Muscle of back (tissue), 11 donors: ENCODE measurements around the gene PTPRJ. TPM values are rescaled to one million over a fixed set of nuclear protein-coding genes. Genes with fewer than 3 reads are reported as not detected.

ENCODE experiments used
- DNase-seq, 3 donors: peaks; one replicate each; pipeline versions ENCODE4 v3.0.0 to v3.0.0-alpha.2; 2013
- polyA plus RNA-seq, 10 donors: library from polyadenylated mRNA; unstranded; fragments of 120-200 nt; gene quantifications; one replicate each; pipeline ENCODE4 v1.2.1, GENCODE V29; 2013; ENCODE audit not compliant: insufficient read length in 10 of 10

Gene PTPRJ
- polyA plus RNA-seq, 10 donors, result 2.8 to 5.3 (median 3.7) TPM

GRCh38 chr11:47967577-47968525, 12.5 kb upstream of the PTPRJ start:
- no peak for DNase-seq

- DNase-seq, result no peak
These were observed 11.0 kb upstream of the PTPRJ start for GRCh38 chr11:47969401-47969800.

DNA sequence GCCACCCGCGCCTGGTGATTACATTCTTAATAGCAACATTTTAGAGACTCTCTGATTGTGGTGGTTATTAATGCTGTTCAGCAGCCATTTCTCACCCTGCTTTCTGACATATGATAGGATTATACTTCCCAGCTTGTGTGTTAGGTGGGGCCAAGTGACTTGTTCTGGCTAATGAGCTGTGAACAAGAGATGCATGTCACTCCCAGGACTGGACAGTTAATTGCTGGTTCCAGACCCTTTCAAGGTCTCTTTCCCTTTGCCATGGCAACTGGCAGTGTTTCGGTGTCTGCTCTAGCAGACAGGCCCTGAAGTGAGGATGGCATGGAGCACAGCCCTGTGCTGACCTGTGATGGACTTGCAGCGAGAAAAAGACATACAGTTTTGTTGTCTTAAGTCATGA, 8.9 kb upstream of the PTPRJ start:
- no peak for DNase-seq

DNA sequence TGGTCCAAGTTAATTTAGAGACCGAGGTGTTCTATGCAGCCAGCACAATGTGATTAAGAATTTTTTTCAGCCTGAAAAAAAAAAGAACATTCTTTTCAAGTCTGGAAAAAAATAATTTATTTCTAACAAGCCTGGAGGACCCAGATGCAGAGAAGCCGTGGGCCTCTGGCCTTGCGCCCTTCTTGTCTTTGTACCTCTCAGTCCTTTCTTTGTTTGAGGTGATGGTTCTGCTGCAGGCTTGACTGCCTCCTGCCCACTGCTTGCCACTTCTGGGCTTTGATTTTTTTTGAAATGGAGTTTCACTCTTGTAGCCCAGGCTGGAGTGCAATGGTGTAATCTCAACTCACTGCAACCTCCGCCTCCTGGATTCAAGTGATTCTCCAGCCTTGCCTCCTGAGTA, 7.2 kb upstream of the PTPRJ start:
- DNase-seq, result no peak

GRCh38 chr11:47976931-47977330, 3.4 kb upstream of the PTPRJ start:
- DNase-seq, result no peak

DNA sequence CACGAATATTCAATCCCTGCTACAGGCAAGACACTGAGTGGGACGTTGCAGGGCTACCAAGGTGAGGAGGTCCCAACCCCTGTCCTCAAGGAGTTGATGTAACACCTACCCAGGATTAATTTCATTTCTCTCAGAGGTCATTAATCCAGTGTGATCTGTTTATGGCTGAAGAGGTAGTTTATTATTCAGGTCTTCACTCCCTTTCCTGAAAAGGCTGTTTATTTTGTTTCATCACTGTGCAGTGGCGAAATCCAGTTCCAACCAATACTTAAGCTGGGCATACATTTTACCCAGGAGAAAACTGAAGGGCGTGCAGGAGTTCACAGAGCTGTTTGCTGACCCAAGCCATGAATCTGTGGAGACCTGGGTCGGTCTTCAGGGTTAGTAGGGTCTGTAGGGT, 2.7 kb upstream of the PTPRJ start:
- DNase-seq, result no peak

- DNase-seq, result peak in 1 of 3 donors; percentile 50
These were observed 826 bp upstream of the PTPRJ start for GRCh38 chr11:47979378-47980087.

DNA sequence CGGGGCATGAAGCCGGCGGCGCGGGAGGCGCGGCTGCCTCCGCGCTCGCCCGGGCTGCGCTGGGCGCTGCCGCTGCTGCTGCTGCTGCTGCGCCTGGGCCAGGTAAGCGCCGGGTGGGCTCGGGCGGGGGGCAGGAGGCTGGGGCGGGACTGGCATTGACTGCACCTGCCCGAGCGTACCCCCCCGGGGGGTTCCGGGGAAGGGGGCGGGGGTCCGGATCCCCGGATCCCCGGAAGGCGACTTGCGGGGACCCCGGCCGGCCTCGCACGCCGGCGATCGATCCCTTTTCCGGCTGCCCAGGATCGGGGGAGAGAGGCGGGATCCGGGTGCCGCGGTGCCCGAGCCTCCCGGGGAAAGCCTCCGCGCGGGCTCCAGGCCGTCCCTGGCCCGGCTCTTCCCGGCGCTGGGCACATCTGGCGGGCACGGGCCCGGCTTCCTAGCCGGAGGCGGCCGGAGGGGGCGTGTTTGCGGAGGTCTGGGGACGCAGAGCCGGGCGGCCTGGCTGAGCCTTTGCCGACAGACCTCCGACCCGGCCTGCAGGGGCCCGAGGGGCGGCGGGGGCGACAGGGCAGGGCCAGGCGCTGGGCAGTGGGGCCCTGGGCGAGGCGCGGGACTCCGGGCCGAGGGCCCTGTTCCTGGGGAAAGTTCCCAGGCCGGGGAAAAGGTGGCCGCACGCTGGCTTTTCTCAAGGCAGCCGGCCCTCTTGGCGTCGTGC, 705 bp downstream of the PTPRJ start:
- peak in 2 of 3 donors; percentile 42 to 72 for DNase-seq

GRCh38 chr11:47981667-47982404, 1.5 kb downstream of the PTPRJ start:
- no peak for DNase-seq

- DNase-seq, result no peak
These were observed 2.3 kb downstream of the PTPRJ start for GRCh38 chr11:47982616-47983015.

DNA sequence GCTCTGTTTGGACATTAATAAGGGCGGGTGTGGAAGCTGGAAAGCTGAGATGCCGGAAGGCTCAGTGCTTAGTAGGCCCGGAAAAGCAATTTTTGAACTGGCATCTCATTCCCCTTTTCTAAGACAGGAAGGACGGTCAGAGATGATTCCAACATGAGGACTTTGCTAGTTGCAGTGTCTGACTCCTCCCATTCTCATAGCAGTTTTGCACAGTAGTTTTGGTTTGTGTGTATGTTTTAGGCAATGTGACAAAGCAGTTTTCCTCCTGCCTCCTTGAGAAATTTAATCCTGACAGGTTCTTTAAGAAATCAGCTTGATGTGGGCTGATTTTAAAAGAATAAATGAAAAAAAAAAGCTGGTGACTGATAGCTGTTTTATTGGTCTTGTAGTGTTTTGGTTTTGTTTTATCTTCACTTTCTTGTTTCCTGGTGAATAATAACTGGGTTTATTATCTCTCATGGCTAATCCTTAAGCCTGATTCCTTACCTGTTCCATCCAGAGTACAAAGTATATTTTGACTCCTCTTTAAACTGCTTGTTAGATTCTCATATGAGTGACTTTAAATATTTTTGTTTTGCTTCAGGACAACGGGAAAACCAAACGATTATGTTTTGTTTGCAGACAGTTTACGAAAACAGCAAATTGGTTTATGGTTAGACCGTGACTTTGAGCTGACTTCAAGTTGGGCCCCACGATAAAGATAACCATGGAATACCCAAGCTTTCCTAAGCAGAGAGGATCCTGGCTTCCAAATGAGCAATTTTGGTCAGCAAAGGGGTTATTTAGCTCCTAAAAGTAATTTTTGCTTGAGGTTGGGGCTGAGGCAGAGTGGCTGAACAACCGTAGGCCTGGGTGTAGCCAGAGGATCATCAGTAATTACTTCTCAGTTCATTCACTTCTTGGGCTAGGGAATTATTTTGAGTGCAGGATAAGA, 3.4 kb downstream of the PTPRJ start:
- no peak for DNase-seq

- no peak for DNase-seq
These were observed 5.9 kb downstream of the PTPRJ start for GRCh38 chr11:47986219-47986618.

GRCh38 chr11:47986742-47987141, 6.4 kb downstream of the PTPRJ start:
- DNase-seq, result no peak

DNA sequence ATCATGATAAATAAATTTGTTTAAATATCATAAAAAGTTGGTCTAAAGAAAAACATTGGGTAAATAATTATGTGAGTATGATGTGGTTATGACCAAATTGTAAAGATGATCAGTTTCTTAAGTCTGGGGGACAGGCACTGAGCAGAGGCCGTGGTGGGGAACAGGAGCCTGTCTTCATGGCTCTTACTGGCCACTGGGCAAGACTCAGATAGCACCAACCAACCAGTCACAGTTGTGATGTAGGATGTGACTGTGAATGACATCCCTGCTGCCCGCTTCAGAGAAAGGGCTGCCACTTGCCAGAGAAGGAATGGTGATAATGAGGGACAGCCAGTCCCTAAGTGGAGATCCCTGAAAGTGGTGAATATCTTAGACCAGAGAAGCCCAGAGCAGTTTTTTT, 7.0 kb downstream of the PTPRJ start:
- DNase-seq, result no peak

DNA sequence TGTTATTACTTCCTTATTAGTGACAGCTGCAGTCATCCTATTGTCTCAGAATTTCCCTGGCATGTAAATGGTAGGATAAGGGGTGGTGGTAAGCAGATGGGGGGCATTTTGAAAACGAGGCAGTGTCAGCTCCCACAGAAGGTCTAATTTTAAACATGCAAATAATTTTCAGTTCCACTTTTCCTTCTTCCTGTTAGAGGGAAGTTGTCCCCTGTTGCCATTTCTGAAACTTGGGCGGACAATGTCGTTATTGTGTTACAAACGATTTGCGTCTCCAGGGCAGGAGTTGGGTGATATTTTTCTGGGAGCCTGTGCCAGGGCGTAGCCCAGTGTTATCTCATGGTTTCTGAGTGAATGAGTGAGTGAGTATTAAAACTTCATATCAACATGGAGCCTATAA, 7.4 kb downstream of the PTPRJ start:
- DNase-seq, result peak in 1 of 3 donors; percentile 21

DNA sequence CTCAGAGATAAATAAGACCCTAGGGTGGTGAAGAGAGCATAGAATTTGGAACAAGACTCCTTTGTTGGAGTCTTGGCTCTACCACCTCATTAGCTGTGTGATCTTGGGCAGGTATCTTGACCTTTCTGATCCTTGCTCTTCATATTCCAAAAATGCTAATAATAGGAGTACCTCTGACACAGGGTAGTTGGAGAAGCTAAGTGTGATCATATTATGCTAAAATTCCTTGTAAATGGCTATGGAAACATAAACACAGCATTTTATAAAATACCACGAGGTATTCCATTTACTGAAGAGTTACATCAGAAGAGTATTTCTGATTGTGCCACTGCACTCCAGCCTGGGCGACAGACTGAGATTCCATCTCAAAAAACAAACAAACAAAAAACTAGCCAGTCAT, 9.4 kb downstream of the PTPRJ start:
- DNase-seq, result no peak

GRCh38 chr11:47991266-47991830, 11.0 kb downstream of the PTPRJ start:
- no peak for DNase-seq

- DNase-seq, result no peak
These were observed 11.5 kb downstream of the PTPRJ start for GRCh38 chr11:47991894-47992293.

DNA sequence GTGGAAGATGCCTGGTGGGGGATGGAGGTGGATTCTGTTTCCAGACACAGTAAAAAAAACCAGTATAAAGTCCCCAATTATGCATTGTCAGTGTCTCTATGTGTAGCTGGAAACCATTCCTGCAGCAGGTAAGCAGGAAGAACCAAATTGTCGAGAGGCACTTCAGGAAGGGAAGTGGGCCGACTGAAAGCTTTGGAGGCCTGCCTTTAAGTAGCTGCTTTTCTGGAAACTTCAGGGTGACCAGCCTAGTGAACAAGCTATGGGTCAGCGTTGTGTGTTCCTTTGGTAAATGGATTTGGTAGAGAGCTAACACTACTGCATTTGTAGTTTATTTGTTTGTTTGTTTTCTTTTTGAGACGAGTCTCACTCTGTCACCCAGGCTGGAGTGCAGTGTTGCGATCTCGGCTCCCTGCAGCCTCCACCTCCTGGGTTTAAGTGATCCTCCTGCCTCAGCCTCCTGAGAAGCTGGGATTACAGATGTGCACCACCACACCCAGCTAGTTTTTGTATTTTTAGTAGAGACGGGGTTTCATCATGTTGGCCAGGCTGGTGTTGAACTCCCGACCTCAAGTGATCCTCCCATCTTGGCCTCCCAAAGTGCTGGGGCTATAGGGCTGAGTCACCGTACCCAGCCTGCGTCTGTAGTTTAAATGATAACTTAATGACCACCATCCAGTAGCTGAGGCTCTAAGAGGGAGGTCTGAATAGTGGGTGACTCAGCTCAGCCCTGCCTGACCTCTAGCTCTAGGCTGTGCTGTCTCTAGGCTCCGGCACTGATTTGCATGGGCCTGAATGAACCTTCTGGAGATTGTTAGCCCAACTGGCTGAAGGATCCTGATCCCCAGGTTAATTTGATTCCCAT, 12.8 kb downstream of the PTPRJ start:
- DNase-seq, result no peak
